HCT116 (cell line): ENCODE data around the gene ALCAM.

ENCODE experiments used
- CTCF ChIP-seq, 3 experiments: fragments of 200-600 bp in 1 of 3; sonication (generic) in 1 of 3; IDR thresholded peaks in 2 of 3; conservative IDR thresholded peaks in 1 of 3; 2 replicates each; pipeline ENCODE4 v1.5.1; 2012 to 2017; ENCODE audit warnings: low read depth in 2 of 3, low read length in 2 of 3, antibody characterized with exemption in 1 of 3, borderline replicate concordance in 1 of 3, control low read depth in 1 of 3, mild to moderate bottlenecking in 1 of 3, mixed read lengths in 1 of 3, mixed run types in 1 of 3, moderate library complexity in 1 of 3; ENCODE audit not compliant: insufficient read depth in 1 of 3
- EZH2 ChIP-seq: fragments of 200-600 bp; sonication (generic); IDR thresholded peaks from 2 replicates; pipeline ENCODE4 v1.6.1; 2017; ENCODE audit warnings: antibody characterized with exemption, mixed run types
- POLR2A ChIP-seq: IDR thresholded peaks from 2 replicates; pipeline ENCODE4 v1.7.0; 2011; ENCODE audit warnings: borderline replicate concordance; ENCODE audit not compliant: insufficient read depth, insufficient read length; ENCODE audit errors: extremely low read depth
- SRF ChIP-seq: IDR thresholded peaks from 2 replicates; pipeline ENCODE4 v1.6.1; 2012; ENCODE audit warnings: low read depth
- YY1 ChIP-seq: IDR thresholded peaks from 2 replicates; pipeline ENCODE4 v1.6.1; 2011; ENCODE audit warnings: low read length, low read depth, moderate library complexity, mild to moderate bottlenecking; ENCODE audit not compliant: insufficient replicate concordance; ENCODE audit errors: extremely low read depth
- ZFX ChIP-seq: fragments of 450-650 bp; IDR thresholded peaks from 2 replicates; pipeline ENCODE4 v1.6.1; 2017

- TF ChIP-seq CTCF (IDR thresholded peaks at IDR 0.05 in 2 of 3, conservative IDR thresholded peaks at IDR 0.05 in 1 of 3; ENCODE audit: borderline replicate concordance in 1 of 3, insufficient read depth in 1 of 3, low read depth in 2 of 3, low read length in 2 of 3) (no peak), EZH2 (no peak), POLR2A (no peak), YY1 (no peak), ZFX (no peak), SRF (no peak)
Observed at GRCh38 chr3:105538483-105538882, 171.8 kb downstream of the ALCAM start.
